ENCODE results near the gene KIAA1217.

Gene KIAA1217

DNA sequence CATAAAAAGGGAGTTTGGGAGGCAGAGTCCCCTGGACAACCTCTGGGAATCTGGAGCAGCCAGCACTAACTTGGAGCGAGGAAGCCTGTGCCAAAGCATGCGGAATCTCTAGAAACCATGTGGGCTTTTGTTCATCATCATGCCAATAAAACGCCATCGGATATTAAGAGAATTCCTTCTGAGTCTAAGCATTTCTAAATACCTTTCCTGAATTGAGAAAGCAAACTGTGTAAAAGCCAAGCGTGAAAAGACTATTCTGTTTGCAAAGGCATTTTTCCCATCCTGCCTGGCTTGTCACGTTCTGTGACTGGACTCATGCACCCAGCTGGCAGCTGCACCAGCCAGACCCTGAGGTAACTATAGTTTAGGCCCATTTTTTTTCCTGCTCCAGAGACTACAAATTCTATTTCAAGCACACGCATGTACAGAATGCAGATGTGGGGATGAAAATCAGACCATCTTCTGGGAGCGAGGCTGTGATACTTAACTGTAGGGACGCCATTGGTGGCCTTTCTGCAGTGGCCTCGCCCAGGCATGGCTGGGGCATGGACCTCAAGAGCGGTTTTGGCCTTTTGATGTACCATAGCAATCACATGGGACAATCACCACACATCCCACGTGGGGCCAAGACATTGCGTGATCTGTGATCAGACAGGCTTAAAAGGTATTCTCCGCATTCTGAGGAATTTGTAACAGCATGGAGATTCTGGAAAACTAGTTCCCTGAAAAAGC lies 218.9 kb downstream of the KIAA1217 start:
- Histone ChIP-seq H3K27ac (ENCODE audit: low read length) (no peak overlapping the region), H3K4me3 (ENCODE audit: low read length) (no peak overlapping the region), H3K27me3 (ENCODE audit: control insufficient read depth, insufficient read depth, low read length) (no peaks in the 10 kb centered on the region), H3K9ac (ENCODE audit: low read length) (no peak overlapping the region), H3K36me3 (ENCODE audit: control insufficient read depth, low read depth, low read length) (no peaks in the 10 kb centered on the region), H3K4me1 (ENCODE audit: control insufficient read depth, low read depth, low read length) (no peaks in the 10 kb centered on the region), H3K9me3 (ENCODE audit: control insufficient read depth, low read depth, low read length) (no peaks in the 10 kb centered on the region)

DNA sequence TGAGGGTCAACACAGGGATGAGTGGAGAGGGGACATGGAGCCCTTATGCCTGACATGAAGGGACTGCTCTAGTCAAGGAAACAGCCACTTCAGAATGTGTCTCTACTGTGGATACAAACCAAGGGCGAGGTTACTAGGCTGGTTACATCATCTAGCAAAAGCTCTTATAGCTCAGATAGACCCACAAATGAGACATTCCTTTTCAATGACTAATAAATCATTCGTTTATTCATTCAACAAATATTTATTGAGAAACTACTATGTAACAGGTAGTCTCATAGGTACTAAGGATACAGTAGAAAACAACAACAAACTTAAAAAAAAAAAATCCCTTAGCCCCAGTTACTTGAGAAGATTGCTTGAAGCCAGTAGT lies 219.5 kb downstream of the KIAA1217 start:
- Histone ChIP-seq H3K27me3 (ENCODE audit: control insufficient read depth, insufficient read depth, low read length) (no peaks in the 10 kb centered on the region), H3K4me1 (ENCODE audit: control insufficient read depth, low read depth, low read length) (peaks cover 2% of the 10 kb centered on the region), H3K4me3 (ENCODE audit: low read length) (no peak overlapping the region), H3K27ac (ENCODE audit: low read length) (no peak overlapping the region), H3K9ac (ENCODE audit: low read length) (no peak overlapping the region), H3K9me3 (ENCODE audit: control insufficient read depth, low read depth, low read length) (no peaks in the 10 kb centered on the region), H3K36me3 (ENCODE audit: control insufficient read depth, low read depth, low read length) (no peaks in the 10 kb centered on the region)

DNA sequence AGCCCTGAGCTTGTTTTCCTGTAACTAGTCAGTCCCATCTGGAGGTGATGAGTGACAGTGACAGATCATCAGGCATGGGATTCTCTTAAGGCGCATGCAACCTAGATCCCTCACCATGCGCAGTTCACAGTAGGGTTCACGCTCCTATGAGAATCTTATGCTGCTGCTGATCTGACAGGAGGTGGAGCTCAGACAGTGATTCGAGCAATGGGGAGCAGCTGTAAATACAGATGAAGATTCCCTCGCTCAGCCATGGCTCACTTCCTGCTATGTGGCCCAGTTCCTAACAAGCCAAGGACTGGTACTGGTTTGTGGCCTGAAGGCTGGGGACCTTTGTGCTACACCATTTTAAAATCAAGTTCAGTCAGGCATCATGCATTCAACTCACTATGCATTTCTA lies 221.7 kb downstream of the KIAA1217 start:
- Histone ChIP-seq H3K9me3 (ENCODE audit: control insufficient read depth, low read depth, low read length) (no peaks in the 10 kb centered on the region), H3K27me3 (ENCODE audit: control insufficient read depth, insufficient read depth, low read length) (no peaks in the 10 kb centered on the region), H3K27ac (ENCODE audit: low read length) (no peak overlapping the region), H3K4me1 (ENCODE audit: control insufficient read depth, low read depth, low read length) (peaks cover 6% of the 10 kb centered on the region), H3K36me3 (ENCODE audit: control insufficient read depth, low read depth, low read length) (no peaks in the 10 kb centered on the region), H3K9ac (ENCODE audit: low read length) (no peak overlapping the region), H3K4me3 (ENCODE audit: low read length) (no peak overlapping the region)

DNA sequence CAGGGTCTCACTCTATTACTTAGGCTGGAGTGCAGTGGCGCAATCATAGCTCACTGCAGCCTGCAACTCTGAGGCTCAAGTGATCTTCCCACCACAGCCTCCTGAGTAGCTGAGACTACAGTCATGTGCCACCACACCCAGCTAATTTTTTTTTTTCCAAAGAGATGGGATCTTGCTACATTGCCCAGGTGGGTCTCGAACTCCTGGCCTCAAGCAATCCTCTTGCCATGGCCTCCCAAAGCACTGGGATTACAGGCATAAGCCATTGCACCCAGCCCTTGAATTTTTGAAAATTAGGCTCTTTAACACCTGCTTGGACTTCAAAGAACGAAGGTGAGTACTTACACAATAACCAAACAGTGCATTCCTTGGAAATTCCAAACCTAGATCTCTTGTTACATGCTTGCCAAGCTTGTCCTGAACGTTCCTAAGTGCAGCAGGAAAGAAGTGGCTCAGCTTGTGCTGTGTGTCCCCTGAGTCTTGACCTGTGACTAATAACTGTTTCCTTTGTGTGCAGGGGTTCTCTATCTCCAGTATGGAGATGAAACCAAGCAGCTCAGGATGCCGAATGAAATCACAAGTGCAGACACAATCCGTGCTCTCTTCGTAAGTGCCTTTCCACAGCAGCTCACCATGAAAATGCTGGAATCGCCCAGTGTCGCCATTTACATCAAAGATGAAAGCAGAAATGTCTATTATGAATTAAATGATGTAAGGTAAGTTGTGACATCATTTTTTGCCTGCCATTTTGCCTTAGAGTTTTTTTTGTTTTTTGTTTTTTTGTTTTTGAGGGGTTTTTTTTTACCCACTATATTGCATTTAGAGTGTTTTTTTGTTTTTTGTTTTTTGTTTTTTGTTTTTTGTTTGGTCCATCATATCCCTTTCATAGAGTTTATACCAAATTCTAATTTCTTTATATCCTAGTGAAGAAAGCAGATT lies 223.8 kb downstream of the KIAA1217 start:
- no peak overlapping the region for H3K9ac ChIP-seq (ENCODE audit: low read length)
- no peak overlapping the region for H3K4me3 ChIP-seq (ENCODE audit: low read length)
- H3K9me3 ChIP-seq (ENCODE audit: control insufficient read depth, low read depth, low read length), result no peaks in the 10 kb centered on the region
- H3K27me3 ChIP-seq (ENCODE audit: control insufficient read depth, insufficient read depth, low read length), result no peaks in the 10 kb centered on the region
- no peak overlapping the region for H3K27ac ChIP-seq (ENCODE audit: low read length)
- no peaks in the 10 kb centered on the region for H3K36me3 ChIP-seq (ENCODE audit: control insufficient read depth, low read depth, low read length)
- peaks cover 6% of the 10 kb centered on the region for H3K4me1 ChIP-seq (ENCODE audit: control insufficient read depth, low read depth, low read length)

DNA sequence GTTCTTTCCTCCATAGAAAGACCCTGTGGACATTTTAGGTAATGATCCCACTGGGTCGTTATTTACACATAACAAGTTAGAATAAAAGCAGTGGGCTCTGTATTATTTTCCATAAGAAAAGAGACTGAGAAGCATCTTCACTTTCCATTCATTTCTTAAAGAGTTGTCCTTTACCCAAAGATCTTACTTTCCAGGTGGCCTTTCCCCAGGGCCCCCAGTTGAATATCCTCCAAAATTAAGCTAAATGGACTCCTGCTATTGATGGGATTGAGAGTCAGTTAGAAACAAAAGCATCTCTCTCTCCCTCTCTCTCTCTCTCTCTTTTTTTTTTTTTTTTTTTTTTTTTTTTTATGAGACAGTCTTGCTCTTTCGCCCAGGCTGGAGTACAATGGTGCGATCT lies 224.8 kb downstream of the KIAA1217 start:
- Histone ChIP-seq H3K27me3 (ENCODE audit: control insufficient read depth, insufficient read depth, low read length) (no peaks in the 10 kb centered on the region), H3K9me3 (ENCODE audit: control insufficient read depth, low read depth, low read length) (no peaks in the 10 kb centered on the region), H3K4me1 (ENCODE audit: control insufficient read depth, low read depth, low read length) (peaks cover 7% of the 10 kb centered on the region), H3K27ac (ENCODE audit: low read length) (no peak overlapping the region), H3K9ac (ENCODE audit: low read length) (no peak overlapping the region), H3K36me3 (ENCODE audit: control insufficient read depth, low read depth, low read length) (no peaks in the 10 kb centered on the region), H3K4me3 (ENCODE audit: low read length) (no peak overlapping the region)

DNA sequence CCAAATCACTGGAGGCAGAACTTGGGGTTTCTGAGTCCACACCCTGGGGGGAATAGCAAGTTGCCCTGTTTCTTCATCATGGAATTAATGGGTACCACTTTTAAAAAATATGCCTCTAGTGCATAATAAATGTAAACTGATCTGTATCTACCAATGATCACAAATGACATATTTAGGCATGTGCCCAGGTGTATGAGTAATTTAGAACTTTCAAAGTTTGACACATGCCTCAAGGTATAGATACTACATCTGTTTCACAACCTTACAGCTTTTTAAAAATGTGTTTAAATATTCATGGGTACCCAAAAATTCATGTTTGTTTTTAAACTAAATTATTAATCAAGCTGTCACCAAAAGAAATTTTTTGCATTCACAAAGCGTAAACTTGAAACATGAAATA lies 226.0 kb downstream of the KIAA1217 start:
- Histone ChIP-seq H3K27me3 (ENCODE audit: control insufficient read depth, insufficient read depth, low read length) (no peaks in the 10 kb centered on the region), H3K4me1 (ENCODE audit: control insufficient read depth, low read depth, low read length) (peaks cover 9% of the 10 kb centered on the region)

DNA sequence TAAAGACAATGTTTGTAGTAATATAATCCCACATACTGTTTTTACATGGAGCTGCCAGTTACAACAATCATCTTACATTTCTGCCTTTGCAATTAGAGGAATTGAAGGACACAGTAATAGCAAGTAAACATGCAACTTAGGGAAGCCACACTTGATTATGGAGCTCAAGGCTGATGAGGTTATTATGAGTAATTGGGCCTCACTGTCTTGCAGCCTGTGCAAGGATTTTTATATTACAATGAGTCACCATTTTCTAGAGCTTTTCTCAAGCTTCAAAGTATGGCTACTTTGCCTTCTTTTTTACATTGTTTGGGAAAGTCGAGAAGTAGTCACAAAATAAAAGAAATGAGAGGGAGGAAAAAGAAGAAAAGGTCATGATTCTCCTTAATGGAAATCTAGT lies 226.4 kb downstream of the KIAA1217 start:
- H3K9me3 ChIP-seq (ENCODE audit: control insufficient read depth, low read depth, low read length), result no peaks in the 10 kb centered on the region
- no peak overlapping the region for H3K27ac ChIP-seq (ENCODE audit: low read length)
- H3K9ac ChIP-seq (ENCODE audit: low read length), result no peak overlapping the region
- no peaks in the 10 kb centered on the region for H3K27me3 ChIP-seq (ENCODE audit: control insufficient read depth, insufficient read depth, low read length)
- peaks cover 12% of the 10 kb centered on the region for H3K4me1 ChIP-seq (ENCODE audit: control insufficient read depth, low read depth, low read length)
- no peaks in the 10 kb centered on the region for H3K36me3 ChIP-seq (ENCODE audit: control insufficient read depth, low read depth, low read length)
- H3K4me3 ChIP-seq (ENCODE audit: low read length), result no peak overlapping the region

More for the DNA sequence above, 226.0 kb downstream of the KIAA1217 start:
- H3K9ac ChIP-seq (ENCODE audit: low read length), result no peak overlapping the region
- H3K4me3 ChIP-seq (ENCODE audit: low read length), result no peak overlapping the region
- no peaks in the 10 kb centered on the region for H3K9me3 ChIP-seq (ENCODE audit: control insufficient read depth, low read depth, low read length)
- H3K36me3 ChIP-seq (ENCODE audit: control insufficient read depth, low read depth, low read length), result no peaks in the 10 kb centered on the region
- no peak overlapping the region for H3K27ac ChIP-seq (ENCODE audit: low read length)

DNA sequence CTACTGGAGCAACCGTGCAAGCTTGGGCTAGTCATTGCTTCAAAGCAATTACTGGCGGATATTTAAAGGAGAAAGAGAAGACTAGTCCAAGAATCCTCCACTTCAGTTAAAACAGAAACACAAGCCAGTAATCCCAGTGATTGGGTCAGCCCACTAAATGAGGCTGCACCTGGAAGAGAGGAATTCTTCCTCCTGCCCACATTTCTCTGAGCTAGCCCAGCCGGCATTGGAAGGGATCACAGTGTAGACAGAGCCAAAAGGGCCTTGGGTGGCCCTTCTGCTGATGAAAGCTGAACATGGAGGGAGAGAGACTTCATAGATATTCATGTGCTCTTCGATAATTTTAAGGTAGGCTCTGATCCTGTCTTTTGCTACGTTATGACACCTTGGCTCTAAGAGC lies 228.4 kb downstream of the KIAA1217 start:
- no peaks in the 10 kb centered on the region for H3K9me3 ChIP-seq (ENCODE audit: control insufficient read depth, low read depth, low read length)
- H3K36me3 ChIP-seq (ENCODE audit: control insufficient read depth, low read depth, low read length), result no peaks in the 10 kb centered on the region
- H3K27me3 ChIP-seq (ENCODE audit: control insufficient read depth, insufficient read depth, low read length), result no peaks in the 10 kb centered on the region
- no peak overlapping the region for H3K4me3 ChIP-seq (ENCODE audit: low read length)
- H3K4me1 ChIP-seq (ENCODE audit: control insufficient read depth, low read depth, low read length), result peaks cover 12% of the 10 kb centered on the region
- no peak overlapping the region for H3K27ac ChIP-seq (ENCODE audit: low read length)
- no peak overlapping the region for H3K9ac ChIP-seq (ENCODE audit: low read length)

DNA sequence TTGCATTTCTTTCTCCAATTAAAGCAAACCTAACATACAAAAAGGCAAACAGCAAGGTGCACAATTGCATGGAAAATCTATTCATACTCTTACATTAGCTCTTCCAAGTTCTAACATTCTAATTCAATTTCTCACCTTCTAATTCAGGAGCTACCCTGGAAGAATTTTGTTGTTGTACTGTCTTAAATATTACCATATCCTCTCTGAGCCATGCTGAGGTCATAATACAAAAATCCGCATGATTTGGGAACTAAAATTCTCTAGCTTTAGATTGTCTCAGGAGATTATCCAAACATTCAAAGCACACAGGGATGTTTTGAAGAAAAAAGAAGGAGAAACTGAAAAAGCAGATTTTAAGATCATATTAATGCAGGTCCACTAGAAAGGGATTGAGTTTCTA lies 229.9 kb downstream of the KIAA1217 start:
- Histone ChIP-seq H3K27me3 (ENCODE audit: control insufficient read depth, insufficient read depth, low read length) (no peaks in the 10 kb centered on the region), H3K4me3 (ENCODE audit: low read length) (no peak overlapping the region), H3K9me3 (ENCODE audit: control insufficient read depth, low read depth, low read length) (no peaks in the 10 kb centered on the region), H3K4me1 (ENCODE audit: control insufficient read depth, low read depth, low read length) (peaks cover 6% of the 10 kb centered on the region), H3K9ac (ENCODE audit: low read length) (no peak overlapping the region), H3K27ac (ENCODE audit: low read length) (no peak overlapping the region), H3K36me3 (ENCODE audit: control insufficient read depth, low read depth, low read length) (no peaks in the 10 kb centered on the region)

DNA sequence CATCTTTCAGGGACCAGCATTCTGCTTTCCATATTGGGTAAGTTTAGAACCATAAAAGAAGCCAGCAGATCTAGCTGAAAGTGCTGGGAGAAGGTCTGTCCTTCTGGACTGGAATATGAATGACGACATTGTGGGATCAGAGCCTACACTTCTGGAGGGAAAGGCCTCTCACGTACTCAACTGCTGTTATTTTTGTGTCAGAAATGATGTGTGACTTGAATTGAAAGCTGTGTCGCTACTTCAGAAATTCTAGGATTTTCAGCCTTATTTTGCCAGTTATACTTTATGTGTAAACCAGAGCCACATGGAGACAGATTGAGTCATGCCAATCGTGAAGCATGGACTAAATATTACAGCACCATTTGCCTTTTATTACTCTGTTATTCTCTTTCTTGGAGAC lies 231.0 kb downstream of the KIAA1217 start:
- H3K4me1 ChIP-seq (ENCODE audit: control insufficient read depth, low read depth, low read length), result peaks cover 6% of the 10 kb centered on the region
- H3K9ac ChIP-seq (ENCODE audit: low read length), result no peak overlapping the region
- H3K36me3 ChIP-seq (ENCODE audit: control insufficient read depth, low read depth, low read length), result no peaks in the 10 kb centered on the region
- H3K27ac ChIP-seq (ENCODE audit: low read length), result no peak overlapping the region
- H3K4me3 ChIP-seq (ENCODE audit: low read length), result no peak overlapping the region
- no peaks in the 10 kb centered on the region for H3K9me3 ChIP-seq (ENCODE audit: control insufficient read depth, low read depth, low read length)
- no peaks in the 10 kb centered on the region for H3K27me3 ChIP-seq (ENCODE audit: control insufficient read depth, insufficient read depth, low read length)

DNA sequence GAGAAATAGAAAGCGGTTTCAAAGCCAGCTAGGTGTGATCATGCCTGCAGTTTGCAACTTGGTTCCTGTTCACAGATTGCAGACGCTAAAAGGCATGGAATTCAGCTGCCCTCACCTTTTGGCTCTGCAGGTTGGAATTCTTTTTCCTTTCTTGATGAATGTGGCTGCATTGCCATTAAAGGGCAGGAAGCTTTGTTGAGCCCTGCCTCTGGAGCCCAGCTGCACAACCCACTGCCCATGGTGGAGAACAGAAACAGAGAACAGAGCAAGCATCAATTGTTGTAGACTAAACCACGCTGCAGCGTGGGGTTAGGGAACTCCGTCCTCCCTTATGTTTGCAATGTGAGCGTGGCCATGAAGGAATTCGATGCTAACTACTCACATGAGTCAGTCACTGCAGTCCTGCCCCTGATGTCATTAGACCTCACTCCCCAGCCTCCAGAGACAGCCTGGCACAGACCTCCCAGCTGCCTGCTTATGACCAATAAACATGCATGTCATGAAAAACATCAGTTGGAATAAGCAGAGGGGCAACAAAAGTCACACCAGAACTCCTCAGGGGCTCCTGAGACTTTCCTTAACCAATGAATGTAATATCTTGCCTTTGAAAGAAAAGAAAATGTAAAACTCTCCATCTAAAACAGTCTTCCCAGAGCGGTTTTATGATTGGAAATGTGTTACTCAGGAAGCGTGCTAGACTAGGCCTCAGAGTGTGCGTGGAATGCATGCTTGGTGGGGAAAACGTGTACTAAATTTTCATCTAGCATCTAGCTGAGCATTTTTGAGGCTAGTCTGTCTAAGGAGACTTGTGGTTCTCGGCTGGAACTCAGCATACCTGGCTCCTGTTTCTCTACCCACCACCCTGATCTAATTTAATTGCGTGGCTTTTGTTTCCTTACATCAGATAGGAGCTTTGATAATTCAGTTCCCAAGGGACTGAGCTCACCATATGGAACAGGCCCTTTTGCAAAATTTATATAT lies 232.2 kb downstream of the KIAA1217 start:
- no peak overlapping the region for H3K27ac ChIP-seq (ENCODE audit: low read length)
- H3K36me3 ChIP-seq (ENCODE audit: control insufficient read depth, low read depth, low read length), result no peaks in the 10 kb centered on the region
- H3K4me1 ChIP-seq (ENCODE audit: control insufficient read depth, low read depth, low read length), result peaks cover 6% of the 10 kb centered on the region
- no peak overlapping the region for H3K4me3 ChIP-seq (ENCODE audit: low read length)
- no peak overlapping the region for H3K9ac ChIP-seq (ENCODE audit: low read length)
- H3K9me3 ChIP-seq (ENCODE audit: control insufficient read depth, low read depth, low read length), result no peaks in the 10 kb centered on the region
- no peaks in the 10 kb centered on the region for H3K27me3 ChIP-seq (ENCODE audit: control insufficient read depth, insufficient read depth, low read length)

Data from iPS-18a (cell line).